NCI-H1436 (cell line): ENCODE measurements around the gene TAOK1.

Experiments used
- DNase-seq: peaks from one replicate; lab custom pipeline; 2025; lab: John Stamatoyannopoulos, UW

TAOK1 gene

GRCh38 chr17:29584452-29585079 is 194.4 kb downstream of the TAOK1 start:
- DNase-seq: no peak

DNA sequence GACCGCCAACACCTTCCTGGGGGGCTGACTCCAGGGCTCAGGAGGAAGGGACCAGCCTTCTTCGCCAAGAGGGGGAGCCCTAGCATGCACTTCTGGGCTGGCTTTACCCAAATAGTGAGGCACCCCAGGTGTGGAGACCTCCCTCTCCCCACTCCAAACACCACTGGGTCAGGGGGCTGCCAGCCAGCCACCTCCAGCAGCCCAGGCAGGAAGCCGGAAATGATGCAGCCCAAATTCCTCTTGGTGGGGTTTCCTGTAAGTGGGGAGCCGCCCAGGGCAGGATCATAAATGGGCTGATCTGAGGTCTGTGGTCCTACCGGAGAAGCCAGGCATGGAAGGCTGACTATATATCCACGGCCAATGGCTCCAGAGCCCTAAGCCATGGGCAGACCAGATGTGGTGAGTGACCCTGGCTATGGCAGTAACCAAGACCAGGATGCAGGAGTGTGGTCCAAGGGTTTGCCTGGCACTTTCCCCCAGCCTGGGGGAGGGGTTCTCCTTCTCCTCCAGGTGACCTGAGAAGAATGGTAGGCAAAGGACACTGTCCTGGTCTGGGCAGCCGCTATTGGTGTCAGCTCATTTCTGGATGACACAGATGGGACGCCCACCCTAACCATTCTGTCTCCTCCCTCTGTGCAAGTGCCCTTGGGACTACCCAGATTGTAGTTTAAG is 195.1 kb downstream of the TAOK1 start:
- no peak for DNase-seq

GRCh38 chr17:29586676-29587469 is 196.7 kb downstream of the TAOK1 start:
- DNase-seq: no peak

GRCh38 chr17:29587591-29587990 is 197.4 kb downstream of the TAOK1 start:
- no peak for DNase-seq

DNA sequence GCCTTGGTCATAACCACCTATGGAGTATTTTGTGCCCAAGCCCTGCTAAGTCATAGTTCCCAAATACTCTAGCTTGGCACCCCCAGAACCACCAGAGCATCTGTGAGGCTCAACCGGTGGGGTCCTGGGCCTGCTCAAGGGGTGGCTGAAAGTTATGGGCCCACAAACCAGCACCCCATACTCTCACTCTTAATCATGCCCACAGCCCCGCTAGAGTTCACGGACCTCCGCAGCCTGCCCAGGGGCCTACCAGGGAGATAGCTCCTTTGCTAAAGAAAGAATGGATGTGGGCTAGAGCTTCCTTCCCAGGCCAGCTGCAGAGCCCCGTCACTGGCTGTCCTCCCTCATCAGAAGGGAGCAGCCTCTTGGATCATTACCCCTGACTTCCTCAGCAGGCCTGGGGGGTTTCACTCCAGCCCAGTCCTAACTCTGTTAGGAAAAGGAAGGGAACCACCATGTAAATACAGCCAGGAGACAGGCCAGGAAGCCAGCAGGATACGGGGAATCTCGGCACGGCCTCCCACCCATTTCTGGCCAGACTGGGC is 197.9 kb downstream of the TAOK1 start:
- no peak for DNase-seq

GRCh38 chr17:29588562-29589411 is 198.6 kb downstream of the TAOK1 start:
- DNase-seq: no peak

GRCh38 chr17:29589524-29590410 is 199.6 kb downstream of the TAOK1 start, which contains the start of gene GIT1:
TSS of gene GIT1 (minus strand) at chr17:29589648. CDS start at chr17:29589378, 270 bp downstream.
- peak; percentile 91 for DNase-seq

DNA sequence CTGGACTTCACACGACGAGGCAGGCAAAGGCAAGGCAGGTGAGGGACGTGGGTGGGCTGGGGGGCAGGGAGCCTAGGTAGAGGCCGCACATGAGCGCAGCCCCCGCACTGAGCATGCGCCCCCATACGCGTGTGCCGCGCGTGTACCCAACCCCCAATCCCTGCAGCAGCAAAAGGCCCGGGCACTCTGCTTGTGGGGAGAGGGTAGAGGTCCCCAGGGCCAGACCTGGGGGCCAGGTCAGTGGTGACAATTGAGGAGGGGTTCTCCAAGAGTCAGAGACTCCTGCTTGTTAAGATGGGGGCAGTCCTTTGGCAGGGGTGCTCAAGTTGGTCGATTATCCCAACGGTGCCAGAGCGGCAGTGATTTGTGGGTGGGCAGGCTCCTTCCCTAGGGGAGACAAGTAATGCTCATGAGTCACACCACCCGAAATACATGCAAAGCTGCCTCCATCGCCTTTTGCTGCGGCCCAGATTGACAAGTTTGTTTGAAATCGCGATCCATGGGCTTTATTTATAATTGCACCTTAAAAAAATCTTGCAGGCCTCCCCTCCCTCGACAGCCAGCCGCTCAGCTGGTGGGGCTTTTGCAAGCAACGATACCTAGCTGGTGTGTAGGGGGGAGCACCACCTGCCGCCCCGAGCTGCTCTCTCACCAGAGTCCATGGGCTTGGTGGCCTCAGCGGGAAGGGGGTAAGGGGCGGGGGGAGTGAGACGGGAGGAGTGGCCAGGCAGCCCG is 200.4 kb downstream of the TAOK1 start:
- peak; percentile 74 for DNase-seq

GRCh38 chr17:29591146-29591736 is 201.1 kb downstream of the TAOK1 start:
- peak; percentile 68 for DNase-seq

GRCh38 chr17:29591737-29592608 is 201.8 kb downstream of the TAOK1 start:
- peak; percentile 95 for DNase-seq

DNA sequence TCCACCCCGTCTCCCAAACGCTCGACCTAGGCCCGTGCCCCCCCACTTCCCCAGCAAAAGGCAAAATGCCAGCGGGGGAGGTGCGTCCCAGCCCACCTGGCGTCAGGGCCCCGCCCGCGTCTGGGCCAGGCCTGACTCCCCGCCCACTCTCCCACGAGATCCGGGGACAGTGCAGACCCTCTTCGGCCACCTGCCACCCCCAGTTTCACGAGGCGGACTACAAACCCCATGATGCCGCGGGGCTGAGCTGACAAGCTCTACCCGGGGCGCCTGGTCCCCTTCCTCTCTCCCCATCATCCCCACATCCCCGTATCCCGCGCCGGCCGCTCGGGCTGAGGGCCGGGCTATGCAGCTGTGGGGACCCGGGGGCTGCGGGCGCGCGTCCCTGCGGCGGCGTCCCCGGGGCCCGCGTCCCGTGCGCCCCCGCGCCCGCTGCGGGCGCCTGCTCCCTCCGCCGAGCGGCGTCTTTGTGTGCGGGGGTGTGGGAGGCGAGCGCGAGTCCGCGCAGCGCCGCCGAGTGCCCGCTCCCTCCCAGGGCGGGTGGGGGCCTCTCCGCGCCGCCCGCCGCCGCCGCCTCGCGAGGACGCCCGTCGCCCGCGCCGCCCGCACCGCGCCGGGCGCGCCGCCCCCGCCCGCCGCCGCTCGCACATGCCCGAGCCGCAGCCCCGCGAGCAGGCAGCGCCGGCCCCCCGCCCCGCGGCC is 202.8 kb downstream of the TAOK1 start, which contains the start of gene ANKRD13B:
Gene ANKRD13B (plus strand): TSS at position 283 of the 702 bp plus-strand sequence. CDS start 490 bp downstream, outside the sequence.
- DNase-seq: peak; percentile 90

DNA sequence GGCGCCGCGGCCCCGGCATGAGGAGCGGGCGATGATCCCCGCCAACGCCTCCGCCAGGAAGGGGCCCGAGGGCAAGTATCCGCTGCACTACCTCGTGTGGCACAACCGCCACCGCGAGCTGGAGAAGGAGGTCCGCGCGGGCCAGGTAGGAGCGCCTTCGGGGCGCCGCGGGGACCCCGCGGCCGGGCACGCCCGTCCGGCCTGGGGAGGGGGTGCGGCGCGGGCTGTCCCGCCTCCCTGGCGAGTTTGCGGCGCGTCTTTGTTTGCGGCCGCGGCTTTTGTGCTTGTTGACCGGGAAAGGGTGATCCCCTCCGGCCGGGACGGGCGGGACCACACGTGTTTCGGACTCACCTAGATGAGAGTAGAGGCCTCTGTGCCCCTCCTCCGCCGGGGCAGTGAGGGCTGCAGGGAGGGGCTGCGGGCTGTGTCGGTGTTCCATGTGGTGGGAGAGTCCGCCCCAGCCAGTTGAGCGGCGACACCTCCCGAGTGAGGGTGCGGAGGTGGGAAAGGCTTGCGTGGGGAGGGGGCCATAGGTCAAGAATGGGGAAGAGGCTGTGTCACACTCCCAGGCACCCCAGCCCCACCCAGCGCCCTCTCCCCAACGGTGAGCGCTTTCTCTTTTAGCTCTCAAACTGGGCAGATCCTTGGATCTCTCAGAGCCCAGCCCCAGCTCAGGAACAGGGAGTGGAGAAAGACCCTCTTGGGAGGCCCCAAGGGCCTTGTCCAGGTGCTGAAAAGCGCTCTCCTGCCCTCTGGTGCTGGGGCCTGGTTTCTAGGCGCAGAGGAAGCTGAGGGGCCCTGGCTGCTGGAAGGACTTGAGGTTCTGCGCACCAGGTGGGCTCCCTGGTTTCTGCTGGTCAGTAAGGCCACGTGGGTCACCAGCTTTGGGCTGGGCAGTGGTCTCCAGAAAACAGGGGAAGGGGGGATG is 203.7 kb downstream of the TAOK1 start:
- DNase-seq: peak; percentile 67

- no peak for DNase-seq
Observed at GRCh38 chr17:29594519-29595090, 204.4 kb downstream of the TAOK1 start.

GRCh38 chr17:29595107-29595942 is 205.2 kb downstream of the TAOK1 start:
- DNase-seq: no peak
